ENCODE measurements around the gene PLXNA4.

- TF ChIP-seq CTCF (IDR thresholded peaks at IDR 0.05) (no peak), POLR2A (IDR thresholded peaks at IDR 0.05) (no peak)
Measured at GRCh38 chr7:132613737-132614136, 37.5 kb upstream of the PLXNA4 start.
